Astrocyte of the cerebellum (primary cell): Measurements from ENCODE around the gene SAMD9L.
A peak's percentile ranks its signal among the peaks of the same experiment; 100 is the strongest.
"Not testable (repeated sequence)": the region's sequence is repeated elsewhere in the genome, so short reads cannot be mapped to it uniquely, and the experiment has no call there.

Experiments
- DNase-seq: peaks from one replicate; pipeline ENCODE4 v3.0.0-alpha.2; 2011; ENCODE audit warnings: low read depth
- H3K4me3 ChIP-seq: 2 replicates; pipeline ENCODE4 v1.5.1; 2011; ENCODE audit warnings: mild to moderate bottlenecking, low read depth, low read length, moderate library complexity
- CTCF ChIP-seq: IDR thresholded peaks from 2 replicates; pipeline ENCODE4 v1.5.1; 2012; ENCODE audit warnings: low read length, low read depth, moderate library complexity, mild to moderate bottlenecking; ENCODE audit errors: missing control alignments
- in situ Hi-C: cut with HindIII; loops from 2 replicates; pipeline ENCODE4 v1.10.0; 2017; ENCODE audit warnings: low sequenced_read_pairs

SAMD9L gene

GRCh38 chr7:93138576-93138975 is 9.6 kb downstream of the SAMD9L start:
- TF ChIP-seq CTCF: no peak
- in situ Hi-C loops: no loop called here
- H3K4me3 ChIP-seq: no peak overlapping the region
- no peak for DNase-seq

GRCh38 chr7:93133005-93133404 is 15.2 kb downstream of the SAMD9L start:
- in situ Hi-C loops: no loop called here

GRCh38 chr7:93132216-93132615 is 16.0 kb downstream of the SAMD9L start:
- no peak for TF ChIP-seq CTCF
- in situ Hi-C loops: no loop called here
- no peak overlapping the region for H3K4me3 ChIP-seq
- no peak for DNase-seq

More at GRCh38 chr7:93133005-93133404, 15.2 kb downstream of the SAMD9L start:
- no peak overlapping the region for H3K4me3 ChIP-seq
- DNase-seq: no peak
- no peak for TF ChIP-seq CTCF

- DNase-seq, in situ Hi-C loops, H3K4me3 ChIP-seq: not testable (repeated sequence)
Observed at GRCh38 chr7:93126954-93127353, 21.2 kb downstream of the SAMD9L start.

GRCh38 chr7:93123532-93123931 is 24.7 kb downstream of the SAMD9L start:
- in situ Hi-C loops, H3K4me3 ChIP-seq: not testable (repeated sequence)

GRCh38 chr7:93120592-93121549 is 27.3 kb downstream of the SAMD9L start:
- no peak for DNase-seq
- in situ Hi-C loops: no loop called here
- no peak overlapping the region for H3K4me3 ChIP-seq
- no peak for TF ChIP-seq CTCF

More at GRCh38 chr7:93123532-93123931, 24.7 kb downstream of the SAMD9L start:
- DNase-seq: not testable (repeated sequence)

GRCh38 chr7:93119191-93119905 is 28.8 kb downstream of the SAMD9L start:
- no peak for TF ChIP-seq CTCF
- in situ Hi-C loops: no loop called here
- no peak overlapping the region for H3K4me3 ChIP-seq
- DNase-seq: peak; percentile 5
